GM21576 (cell line): ENCODE results near the gene QKI.
A peak's percentile ranks its signal among the peaks of the same experiment; 100 is the strongest.
"Not testable (repeated sequence)": the region's sequence is repeated elsewhere in the genome, so short reads cannot be mapped to it uniquely, and the experiment has no call there.

Source experiments
- ATAC-seq: cut with Tn5 transposase; IDR thresholded peaks from one replicate; pipeline ENCODE4 v1.9.1; 2021; ENCODE audit warnings: mild to moderate bottlenecking, moderate library complexity; ENCODE audit not compliant: unreplicated experiment

Gene QKI

GRCh38 chr6:163438298-163438939, 23.9 kb downstream of the QKI start:
- ATAC-seq = no peak

DNA sequence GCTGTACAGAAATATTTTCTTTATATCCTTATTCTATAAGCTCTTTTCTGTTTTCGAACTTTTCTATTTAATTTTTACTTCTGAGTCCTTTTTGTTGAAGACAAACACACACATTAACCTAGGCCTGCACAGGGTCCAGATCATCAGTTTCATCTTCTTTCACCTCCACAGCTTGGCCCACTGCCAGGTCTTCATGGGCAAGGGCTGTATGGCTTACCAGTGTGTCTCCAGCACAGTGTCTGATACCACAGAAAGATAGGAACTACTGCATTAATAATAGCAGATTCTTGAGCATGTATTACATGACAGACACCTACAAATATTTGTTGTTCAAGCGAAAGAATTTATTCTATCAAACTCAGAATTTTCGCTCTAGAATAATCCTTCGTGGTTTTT, 24.4 kb downstream of the QKI start:
- no peak for ATAC-seq

DNA sequence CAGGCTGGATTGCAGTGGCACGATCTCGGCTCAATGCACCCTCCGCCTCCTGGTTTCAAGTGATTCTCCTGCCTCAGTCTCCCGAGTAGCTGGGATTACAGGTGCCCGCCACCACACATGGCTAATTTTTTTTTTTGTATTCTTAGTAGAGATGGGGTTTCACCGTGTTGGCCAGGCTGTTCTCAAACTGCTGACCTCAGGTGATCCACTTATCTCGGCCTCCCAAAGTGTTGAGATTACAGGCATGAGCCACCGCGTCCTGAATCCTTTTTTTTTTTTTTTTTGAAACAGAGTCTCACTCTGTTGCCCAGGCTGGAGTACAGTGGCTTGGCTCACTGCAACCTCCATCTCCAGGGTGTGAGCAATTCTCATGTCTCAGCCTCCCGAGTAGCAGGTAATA, 24.9 kb downstream of the QKI start:
- not testable (repeated sequence) for ATAC-seq

- ATAC-seq = no peak
Observed at GRCh38 chr6:163439997-163440396, 25.5 kb downstream of the QKI start.

DNA sequence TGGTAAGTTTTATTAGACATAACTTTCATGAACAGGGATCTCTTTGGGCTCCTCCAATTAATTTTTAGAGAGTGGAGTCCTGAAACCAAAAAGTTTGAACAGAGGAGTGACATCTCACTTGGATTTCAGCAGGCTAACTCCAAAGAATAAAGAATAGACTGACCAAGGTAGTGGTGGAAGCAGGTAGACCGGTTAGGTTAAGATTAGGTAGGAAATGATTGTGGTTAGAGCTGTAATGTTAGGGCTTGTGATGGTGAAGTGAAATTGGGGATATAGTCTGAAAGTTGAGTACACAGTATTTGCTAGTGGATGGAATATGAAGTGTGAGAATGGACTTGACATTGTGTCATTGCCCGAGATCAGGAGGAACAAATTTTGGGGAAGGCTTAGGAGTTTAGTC, 27.8 kb downstream of the QKI start:
- ATAC-seq = no peak

- no peak for ATAC-seq
Observed at GRCh38 chr6:163444077-163444476, 29.6 kb downstream of the QKI start.

GRCh38 chr6:163446549-163446948, 32.0 kb downstream of the QKI start:
- ATAC-seq = no peak

GRCh38 chr6:163449076-163449475, 34.6 kb downstream of the QKI start:
- no peak for ATAC-seq

GRCh38 chr6:163454425-163454824, 39.9 kb downstream of the QKI start:
- no peak for ATAC-seq

DNA sequence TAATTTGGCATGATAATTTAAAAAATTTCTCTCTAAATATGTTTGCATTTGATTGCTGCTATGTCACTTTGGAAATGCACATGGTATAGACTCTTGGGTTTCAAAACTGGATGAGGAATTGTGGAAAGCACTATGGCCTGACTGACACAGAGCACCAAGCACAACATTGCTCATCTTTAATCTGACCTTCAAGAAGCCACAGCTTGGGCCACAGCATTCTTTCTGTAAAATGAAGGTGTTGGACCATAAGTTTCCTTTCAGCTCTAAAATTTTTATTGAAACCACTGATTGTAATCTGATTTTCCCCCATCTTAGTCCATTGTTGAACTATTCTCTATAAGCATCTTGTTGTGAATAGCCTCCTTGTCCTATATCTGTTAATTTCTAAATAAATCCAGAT, 41.0 kb downstream of the QKI start:
- ATAC-seq = no peak

- ATAC-seq = no peak
Observed at GRCh38 chr6:163457637-163458561, 43.4 kb downstream of the QKI start.

- no peak for ATAC-seq
Observed at GRCh38 chr6:163459007-163459406, 44.5 kb downstream of the QKI start.

- no peak for ATAC-seq
Observed at GRCh38 chr6:163459536-163459935, 45.0 kb downstream of the QKI start.

GRCh38 chr6:163460307-163460782, 45.8 kb downstream of the QKI start:
- peak; percentile 91 for ATAC-seq

GRCh38 chr6:163461696-163462095, 47.2 kb downstream of the QKI start:
- ATAC-seq = no peak

GRCh38 chr6:163463180-163463579, 48.7 kb downstream of the QKI start:
- no peak for ATAC-seq

- no peak for ATAC-seq
Observed at GRCh38 chr6:163463795-163464194, 49.3 kb downstream of the QKI start.

GRCh38 chr6:163466839-163467390, 52.4 kb downstream of the QKI start:
- ATAC-seq = no peak

GRCh38 chr6:163468738-163469137, 54.2 kb downstream of the QKI start:
- ATAC-seq = no peak

DNA sequence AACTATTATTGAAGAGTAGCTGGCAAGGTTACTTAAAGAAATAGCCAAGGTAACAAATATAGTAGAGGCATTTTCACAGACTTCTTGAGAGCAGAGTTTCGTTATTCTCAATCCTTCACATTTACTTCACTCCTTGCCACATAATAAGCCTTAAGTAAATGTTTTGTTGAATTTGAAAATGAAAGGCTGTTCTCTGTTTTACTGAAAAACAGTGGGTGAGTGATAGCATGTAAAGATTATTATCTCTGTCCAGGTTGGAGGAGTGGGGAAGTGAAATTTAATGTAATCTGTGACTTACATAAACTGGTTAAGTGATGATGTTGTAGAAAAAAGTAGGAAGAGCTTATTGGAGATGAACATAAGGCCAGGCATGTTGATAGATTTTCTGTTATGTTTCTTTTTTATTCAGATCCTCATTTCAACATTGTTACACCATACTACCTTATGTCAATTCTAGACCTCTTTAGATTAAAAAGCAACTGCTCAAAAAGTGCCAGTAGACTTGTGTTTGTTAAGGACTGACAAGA, 55.0 kb downstream of the QKI start:
- ATAC-seq = no peak

DNA sequence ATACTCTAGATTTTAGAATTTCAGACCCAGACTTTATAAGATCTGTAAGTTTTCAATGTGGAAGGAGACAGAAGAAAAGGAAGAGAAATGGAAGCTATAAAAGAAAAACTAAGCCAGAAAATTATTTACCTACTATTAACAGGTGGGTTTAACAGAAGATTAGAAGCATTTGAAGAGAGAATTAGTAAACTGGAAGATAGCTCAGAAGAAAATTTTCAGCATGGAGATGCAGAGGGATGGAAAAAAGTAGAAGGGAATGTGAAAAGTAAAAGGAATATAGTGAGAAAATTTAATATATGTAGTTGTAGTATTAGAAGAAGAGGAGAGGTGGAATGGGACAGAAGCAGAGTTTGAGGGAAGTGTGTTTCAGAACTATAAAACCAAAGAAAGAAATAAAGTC, 56.1 kb downstream of the QKI start:
- no peak for ATAC-seq

- no peak for ATAC-seq
Observed at GRCh38 chr6:163474581-163474980, 60.1 kb downstream of the QKI start.
